NCI-H2081 treated with DMSO at 0.1 percent for 48 hours (cell line): ENCODE results near the gene KRT85.
"Not testable (repeated sequence)": the region's sequence is repeated elsewhere in the genome, so short reads cannot be mapped to it uniquely, and the experiment has no call there.

Experiments
- DNase-seq: peaks from one replicate; lab custom pipeline; 2025; lab: John Stamatoyannopoulos, UW

KRT85 gene

DNA sequence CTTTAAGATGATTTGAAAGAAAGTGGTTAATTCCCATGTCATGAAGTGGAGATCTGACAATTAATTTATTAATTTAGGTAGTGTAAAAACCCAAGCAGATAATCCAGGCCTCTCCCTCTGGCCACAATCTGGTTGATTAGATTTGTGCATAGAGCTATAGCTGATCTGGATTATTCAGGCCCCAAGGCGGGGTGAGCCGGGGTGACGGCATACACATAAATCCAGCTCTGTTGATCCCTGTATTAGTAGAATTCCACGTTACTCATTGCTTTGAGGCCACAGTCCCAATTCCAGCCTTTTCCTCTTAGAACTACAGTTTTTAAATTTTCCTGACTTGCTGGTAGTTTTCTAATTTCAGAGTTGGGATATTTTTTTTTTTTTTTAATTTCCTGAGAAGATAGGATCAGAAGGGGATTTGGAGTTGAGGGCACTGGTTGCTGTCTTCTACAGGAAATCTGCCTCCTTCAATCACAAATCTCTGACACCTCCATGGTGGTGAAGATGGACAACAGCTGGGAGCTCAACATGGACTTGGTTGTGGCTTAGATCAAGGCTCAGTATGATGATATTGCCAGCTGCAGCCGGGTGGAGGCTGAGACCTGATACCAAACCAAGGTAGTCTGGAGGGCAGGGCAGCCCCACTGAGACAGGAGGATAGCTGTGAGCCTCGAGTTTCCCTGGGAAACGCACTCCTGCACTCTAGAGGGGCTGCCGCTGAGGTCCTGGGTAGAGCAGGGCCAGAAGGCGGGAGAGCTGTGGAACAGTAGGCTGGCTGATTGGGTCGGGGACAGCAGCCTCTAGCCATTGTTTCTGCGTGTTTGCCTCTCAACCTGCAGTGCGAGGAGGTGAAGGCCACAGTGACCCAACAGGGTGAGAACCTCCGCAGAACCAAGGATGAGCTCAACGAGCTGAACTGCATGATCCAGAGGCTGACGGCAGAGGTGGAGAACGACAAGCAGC, 19.4 kb downstream of the KRT85 start:
- no peak for DNase-seq

DNA sequence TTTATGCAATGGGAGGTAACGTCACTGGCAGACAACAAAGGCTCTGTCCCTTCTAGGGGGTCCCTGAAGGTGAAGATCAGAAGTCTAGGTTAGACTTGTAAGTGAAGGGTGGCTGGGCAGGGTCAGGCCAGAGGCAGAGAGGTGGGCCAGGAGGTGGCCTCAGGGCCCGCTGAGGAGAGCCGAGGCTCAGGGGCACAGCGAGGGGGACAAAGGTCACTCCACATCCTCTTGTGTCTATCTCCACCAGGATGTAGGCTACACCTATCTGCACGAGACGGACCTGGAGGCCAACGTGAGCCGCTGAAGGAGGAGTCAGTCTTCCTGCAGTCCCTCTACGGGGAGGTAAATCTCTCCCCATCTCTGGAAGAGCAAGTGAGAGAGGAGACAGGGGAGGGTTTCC, 20.3 kb downstream of the KRT85 start:
- no peak for DNase-seq

DNA sequence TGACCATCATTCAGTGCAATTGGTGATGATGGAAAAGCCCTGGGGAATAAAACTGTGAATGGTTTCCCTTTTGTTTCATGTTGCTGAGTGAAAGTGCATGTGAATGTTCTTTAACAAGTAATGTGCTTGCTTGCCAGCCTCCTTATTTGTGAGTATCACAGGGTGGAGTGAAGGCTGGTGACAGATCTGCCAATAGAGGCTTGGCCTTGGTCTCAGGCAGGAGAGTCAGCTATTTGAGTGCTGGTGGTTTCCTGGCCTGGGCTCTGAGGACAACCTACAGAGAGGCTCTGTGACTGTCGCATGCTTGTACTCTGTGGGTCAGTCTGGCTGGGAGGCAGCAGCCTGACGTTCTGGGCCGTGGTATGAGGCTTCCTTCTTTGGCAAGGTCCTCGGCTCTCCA, 20.7 kb downstream of the KRT85 start:
- no peak for DNase-seq

GRCh38 chr12:52345041-52345440, 22.2 kb downstream of the KRT85 start:
- DNase-seq, result not testable (repeated sequence)

- DNase-seq, result no peak
Observed at GRCh38 chr12:52344111-52344510, 23.2 kb downstream of the KRT85 start.

DNA sequence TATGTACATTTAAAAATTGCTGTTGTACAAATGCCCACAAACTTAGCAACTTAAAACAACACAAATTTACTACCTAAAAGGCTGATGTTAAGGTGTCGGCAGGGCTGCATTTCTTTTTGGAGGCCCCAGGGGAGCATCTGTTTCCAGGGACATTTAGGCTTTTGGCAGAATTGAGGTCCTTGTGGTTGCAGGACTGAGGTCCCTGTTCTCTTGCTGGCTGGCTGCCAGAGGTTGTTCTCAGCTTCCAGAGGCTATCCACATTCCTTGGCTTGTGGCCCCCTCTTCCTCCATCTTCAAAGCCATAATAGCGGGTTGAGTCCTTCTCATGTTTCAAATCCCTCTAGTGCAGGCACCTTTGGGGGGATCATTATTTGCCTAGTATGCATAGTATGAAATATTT, 23.7 kb downstream of the KRT85 start:
- no peak for DNase-seq

GRCh38 chr12:52342781-52343490, 24.3 kb downstream of the KRT85 start:
- DNase-seq, result no peak

GRCh38 chr12:52341066-52341580, 26.2 kb downstream of the KRT85 start:
- no peak for DNase-seq

GRCh38 chr12:52338241-52338960, 28.9 kb downstream of the KRT85 start:
- DNase-seq, result no peak

DNA sequence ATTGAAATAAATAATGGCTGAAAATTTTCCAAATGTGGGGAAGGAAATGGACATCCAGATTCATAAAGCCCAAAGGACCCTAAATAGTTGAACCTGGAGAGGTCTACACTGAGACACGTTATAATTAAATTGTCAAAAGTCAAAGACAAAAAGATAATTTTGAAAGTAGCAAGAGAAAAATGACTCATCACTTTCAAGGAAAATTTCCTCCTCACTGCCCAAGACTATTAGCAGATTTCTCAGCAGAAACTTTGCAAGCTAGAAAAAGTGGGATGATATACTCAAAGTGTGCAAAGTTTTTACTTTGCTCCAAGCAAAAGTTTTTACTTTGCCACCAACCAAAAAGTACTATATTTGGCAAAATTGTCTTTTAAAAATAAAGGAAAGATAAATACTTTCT, 30.2 kb downstream of the KRT85 start:
- DNase-seq, result no peak

DNA sequence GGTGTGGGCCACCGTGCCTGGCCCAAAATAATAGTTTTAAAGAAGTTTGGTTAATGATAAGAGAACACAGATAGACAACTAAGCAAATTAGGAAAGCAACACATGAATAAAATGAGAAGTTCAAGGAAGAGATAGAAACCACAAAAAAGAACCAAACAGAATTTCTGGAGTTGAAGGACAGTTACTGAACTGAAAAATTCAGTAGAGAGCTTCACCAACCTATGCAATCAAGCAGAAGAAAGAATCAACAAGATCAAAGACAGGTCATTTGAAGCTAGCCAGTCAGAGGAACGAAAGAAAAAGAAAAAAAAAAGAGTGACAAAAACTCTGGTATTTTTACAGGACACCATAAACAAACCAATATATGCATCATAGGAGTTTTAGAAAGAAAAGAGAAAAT, 30.6 kb downstream of the KRT85 start:
- no peak for DNase-seq

DNA sequence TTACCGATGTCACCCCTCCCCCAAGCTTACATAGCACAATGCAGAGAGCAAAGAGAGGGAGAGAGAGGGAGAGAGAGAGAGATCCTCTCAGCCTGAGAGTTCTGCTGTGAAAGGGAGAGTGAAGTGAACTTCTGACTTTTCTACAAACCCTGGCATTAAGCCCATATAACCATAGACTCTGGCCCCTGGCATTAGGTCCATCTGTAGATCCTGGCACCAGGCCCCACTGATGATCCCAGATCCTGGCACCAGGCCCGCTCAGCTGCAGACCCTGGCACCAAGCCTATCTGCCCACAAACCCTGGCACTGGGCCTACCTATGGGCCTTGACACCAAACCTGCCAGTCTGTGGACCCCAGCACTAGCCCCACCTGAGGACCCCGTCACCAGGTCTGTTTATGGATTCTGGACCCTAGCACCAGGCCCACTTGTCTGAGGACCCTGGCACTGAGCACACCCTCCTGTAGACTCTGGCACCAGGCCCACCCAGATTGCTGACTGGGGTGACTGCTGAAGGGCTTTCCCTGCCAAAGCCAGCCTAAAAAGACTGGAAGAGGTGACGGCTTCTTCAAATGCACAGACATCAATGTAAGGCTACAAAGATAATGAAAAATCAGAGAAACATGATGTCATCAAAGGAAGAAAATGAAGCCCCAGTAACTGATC, 31.6 kb downstream of the KRT85 start:
- peak; percentile 16 for DNase-seq

- DNase-seq, result no peak
Observed at GRCh38 chr12:52334185-52334584, 33.1 kb downstream of the KRT85 start.

DNA sequence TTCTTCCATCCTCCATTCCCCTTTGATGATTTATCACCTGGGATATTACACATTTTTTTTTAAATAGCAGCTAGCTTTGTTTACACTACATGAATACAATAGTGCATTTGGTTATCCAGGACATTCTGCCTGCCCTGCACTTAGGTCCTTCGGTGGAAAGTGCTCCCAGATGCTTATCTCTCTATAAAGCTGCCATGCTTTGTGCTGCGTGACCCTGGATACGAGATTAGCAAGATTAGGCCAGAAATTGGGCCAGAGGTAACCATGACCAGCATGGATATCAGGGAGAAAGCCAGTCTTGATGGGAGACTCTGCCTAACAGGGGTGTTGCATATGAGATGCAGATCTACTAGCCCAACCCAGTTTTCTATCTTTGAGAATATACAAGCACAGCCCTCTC, 34.0 kb downstream of the KRT85 start:
- no peak for DNase-seq

- DNase-seq, result no peak
Observed at GRCh38 chr12:52332381-52332780, 34.9 kb downstream of the KRT85 start.

DNA sequence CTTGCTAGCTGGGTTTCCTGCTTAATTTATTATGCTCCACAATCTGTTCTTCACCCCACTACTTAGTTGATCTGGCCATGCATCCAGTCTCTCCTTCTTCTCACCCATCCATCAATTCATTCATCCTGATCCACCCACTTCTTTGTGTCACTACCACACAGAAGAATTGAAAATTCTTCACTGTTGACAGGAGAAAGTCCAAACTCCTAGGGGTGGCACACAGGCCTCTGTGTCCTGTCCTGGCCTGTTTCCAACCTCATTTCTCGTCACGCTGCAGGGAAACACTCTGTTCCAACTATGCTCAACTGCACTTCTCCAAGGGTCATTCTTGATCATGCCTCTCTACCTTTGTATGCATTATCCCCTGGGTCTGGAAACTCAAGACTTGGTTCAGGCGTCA, 35.4 kb downstream of the KRT85 start:
- no peak for DNase-seq

DNA sequence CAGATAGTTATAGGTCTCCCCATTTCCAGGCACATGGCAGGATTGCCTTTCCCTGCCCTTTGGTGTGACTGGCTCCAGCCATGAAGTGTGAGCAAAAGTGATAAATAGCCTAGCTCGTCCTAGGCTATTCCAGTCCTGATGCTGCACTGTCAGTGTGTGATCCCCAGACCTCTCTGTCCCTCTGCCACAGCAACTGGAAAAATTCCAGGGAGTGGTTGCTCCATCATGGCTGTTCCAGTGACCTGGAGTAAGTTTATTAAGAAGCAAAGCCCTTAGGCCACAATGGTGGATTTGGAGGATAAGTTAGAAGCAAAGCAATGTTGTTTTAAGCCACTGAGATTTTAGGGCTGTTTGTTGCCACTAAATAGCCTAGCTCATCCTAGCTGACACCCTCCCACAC, 36.2 kb downstream of the KRT85 start:
- no peak for DNase-seq

DNA sequence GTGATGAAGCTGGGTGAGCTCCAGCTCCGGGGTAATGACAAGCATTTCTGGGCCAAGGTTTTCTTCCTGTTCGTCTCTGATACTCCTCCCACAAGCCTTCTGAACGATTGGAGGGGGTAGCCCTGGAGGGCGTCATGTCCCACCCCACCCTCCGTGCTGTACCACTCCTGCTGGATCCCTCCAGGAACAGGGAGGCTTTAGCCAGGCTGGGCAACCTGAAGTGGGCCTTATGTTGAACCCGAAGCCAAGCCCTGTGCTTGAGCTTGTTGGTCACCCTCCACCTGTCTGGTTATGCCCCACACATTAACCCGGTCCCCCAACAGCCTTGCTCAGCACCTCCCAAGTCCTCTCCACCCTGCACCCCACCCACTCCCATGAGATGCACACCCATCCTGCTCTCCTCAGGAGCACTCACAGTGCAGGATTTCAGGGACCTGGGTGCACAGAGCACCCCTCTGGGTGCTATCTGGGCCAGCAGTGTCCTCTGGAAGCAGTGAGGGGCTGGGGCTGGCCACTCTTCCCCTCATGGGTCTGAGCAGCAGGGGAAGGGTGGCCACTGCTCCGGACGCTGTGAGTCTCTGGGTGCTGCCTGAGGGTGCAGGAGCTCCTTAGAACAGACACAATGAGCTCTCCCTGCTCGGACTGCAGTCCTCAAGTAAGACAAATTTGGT, 39.3 kb downstream of the KRT85 start:
- DNase-seq, result no peak

DNA sequence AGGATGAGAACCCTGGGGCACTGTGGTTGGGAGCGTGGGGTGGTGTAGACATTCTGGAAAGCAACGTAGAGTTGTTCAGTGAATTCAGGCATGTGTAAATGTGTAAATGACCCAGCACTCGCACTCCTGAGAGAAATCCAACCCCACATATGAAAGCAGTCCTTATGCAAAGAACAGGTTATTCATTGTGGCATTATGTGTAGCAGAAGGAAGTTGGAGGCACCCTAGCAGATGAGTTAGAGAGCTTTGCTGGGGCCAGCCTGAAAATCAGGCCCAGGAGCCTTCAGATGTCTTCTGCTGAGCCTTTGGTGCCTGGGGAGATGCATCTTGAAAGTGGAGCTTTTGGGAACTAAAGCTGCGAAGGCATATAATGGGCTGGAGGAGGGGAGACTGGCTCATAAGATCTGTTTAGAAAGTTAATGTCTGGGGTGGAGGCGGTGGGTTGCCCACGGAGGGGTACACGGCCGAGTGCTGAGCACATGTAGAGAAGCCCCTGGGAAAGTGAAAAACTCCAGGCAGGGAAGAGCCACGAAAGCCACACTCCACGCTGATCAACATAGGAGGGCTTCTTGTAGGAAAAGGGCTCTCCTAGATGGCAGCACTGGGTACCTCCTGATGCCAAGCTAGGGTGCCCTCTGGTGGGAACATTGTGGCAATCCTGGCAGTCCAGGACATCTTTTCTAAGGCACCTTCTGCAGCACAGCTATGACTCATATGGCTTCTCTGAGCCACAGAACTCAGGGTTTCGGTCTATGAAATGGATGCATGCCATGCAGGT, 40.0 kb downstream of the KRT85 start:
- DNase-seq, result peak; percentile 74

DNA sequence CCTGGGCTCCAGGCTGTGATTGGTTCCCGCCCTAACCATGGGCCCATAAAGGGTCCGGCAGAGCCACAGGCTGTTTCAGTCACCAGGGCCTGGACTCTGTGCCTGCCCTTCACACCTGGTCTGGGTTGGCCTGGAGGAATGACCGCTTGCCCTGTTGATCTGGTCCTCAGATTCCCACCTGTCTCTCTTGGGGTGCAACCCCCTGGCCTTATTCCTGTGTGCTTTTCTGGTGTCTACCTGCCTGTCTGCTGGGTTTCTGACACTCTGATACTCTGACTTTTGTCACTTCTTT, 43.2 kb downstream of the KRT85 start:
- DNase-seq, result no peak
